GM19468 (cell line): Measurements from ENCODE around the gene FAM3B.
"Not testable (repeated sequence)": the region's sequence is repeated elsewhere in the genome, so short reads cannot be mapped to it uniquely, and the experiment has no call there.

ENCODE experiments used
- ATAC-seq: cut with Tn5 transposase; IDR thresholded peaks from one replicate; pipeline ENCODE4 v1.9.1; 2021; ENCODE audit warnings: mild to moderate bottlenecking, moderate library complexity, moderate number of reproducible peaks; ENCODE audit not compliant: unreplicated experiment; ENCODE audit errors: extremely low read depth

FAM3B gene

DNA sequence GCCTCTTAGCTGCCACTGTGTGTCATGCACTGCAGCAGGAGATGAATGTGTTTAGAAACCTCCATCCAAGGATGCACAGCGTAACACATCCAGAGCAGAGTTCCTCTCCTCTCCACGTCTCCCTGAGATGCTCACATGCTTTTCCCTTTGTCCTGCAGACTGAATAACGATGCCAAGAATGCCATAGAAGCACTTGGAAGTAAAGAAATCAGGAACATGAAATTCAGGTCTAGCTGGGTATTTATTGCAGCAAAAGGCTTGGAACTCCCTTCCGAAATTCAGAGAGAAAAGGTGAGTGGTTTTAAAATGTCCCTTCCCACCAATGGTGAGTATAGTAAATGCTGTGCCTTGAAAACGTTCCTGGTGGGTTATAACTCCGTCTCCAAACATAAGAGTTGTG, 31.8 kb downstream of the FAM3B start:
- no peak for ATAC-seq

DNA sequence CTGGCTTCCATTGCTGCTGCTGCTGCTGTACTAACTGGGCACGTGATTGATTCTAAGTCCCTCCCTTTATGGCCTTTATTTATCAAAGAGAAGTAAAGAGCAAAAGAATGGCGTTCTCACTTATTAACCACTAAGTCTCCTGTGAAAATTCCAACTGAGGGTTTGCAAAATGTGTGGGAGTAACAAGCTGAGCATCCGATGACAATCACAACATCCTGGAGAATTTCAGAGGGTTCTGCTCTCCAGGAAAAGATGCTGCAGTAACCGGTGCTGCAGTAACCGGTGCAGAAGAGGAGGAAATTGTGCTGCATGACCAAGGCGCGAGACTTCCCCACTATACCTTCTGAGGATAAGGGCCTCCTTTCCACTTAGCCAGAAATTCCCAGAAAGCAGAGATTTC, 32.5 kb downstream of the FAM3B start:
- no peak for ATAC-seq

- no peak for ATAC-seq
Measured at GRCh38 chr21:41349619-41350390, 33.2 kb downstream of the FAM3B start.

DNA sequence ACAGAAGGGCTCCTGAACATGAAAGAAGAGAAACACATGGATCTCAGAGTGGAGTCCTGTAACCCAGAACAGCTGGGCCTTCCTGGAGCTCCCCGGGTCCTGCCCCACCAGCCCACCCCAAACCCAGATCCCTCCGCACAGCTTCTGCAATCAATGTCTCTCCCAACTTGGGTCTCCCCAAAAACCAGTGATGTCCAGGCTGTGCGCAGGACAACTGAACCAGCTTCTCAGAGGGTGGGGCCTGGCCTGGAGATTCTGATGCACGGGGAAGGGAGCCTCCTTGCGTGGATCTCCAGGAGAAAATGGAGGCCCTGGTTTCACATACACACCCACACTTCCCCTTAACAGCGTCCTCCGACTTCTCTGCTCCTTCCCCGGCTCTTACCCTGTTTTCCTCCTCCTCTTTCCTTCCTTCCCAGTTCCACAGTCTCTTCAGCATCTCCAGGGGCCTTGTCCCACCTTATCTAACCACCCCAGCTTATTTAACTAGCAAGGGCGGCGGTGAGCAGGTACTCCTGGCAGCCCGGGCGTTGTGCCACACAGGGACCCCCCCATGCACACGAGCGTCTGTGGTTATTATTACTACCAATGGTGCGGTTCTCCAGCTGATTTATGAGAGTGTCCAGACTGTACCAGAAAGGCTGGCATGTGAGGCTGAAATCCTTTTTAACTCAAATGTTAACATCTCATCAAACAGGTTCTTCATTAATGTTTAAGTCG, 34.0 kb downstream of the FAM3B start:
- no peak for ATAC-seq

- ATAC-seq = no peak
Measured at GRCh38 chr21:41357546-41357945, 40.9 kb downstream of the FAM3B start.

GRCh38 chr21:41358193-41359166, 41.9 kb downstream of the FAM3B start:
- no peak for ATAC-seq

GRCh38 chr21:41359286-41359685, 42.7 kb downstream of the FAM3B start:
- no peak for ATAC-seq

GRCh38 chr21:41359754-41360071, 43.1 kb downstream of the FAM3B start:
- not testable (repeated sequence) for ATAC-seq

DNA sequence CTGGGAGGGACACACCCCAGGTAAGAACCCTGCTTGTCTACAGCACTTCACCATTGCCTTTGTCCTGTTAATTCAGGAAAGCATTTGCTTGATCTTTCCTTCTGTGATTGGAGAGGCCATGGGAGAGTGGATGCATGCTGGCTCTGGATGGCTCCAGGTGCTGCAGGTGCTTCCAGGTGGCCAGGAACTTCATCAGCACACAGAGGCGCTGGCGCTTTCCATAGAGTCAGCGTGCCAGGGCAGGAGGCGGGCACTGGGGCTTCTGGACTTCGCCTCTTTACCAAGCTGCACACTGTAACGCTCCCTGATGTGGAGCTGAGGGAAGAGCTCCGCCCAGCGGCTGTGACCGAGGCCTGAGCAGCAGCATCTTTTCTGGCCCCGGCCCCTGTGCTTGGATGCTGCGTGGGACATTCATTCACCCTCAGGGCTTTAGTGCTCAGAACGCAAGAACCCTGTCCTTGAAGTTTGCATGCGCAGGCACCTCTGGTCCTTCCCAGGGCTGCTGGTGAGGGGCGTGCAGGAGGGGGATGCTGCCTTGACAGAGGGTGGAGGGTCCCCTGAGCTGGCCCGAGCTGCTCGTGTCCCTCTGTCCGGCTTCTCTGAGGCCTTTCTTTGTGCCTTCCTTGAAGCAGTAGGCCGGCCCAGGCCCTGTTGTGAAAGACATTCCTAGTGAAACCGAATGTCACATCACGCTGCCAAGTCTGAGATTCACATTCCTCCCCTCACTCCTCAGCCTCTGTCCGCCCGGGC, 43.6 kb downstream of the FAM3B start:
- ATAC-seq = no peak

DNA sequence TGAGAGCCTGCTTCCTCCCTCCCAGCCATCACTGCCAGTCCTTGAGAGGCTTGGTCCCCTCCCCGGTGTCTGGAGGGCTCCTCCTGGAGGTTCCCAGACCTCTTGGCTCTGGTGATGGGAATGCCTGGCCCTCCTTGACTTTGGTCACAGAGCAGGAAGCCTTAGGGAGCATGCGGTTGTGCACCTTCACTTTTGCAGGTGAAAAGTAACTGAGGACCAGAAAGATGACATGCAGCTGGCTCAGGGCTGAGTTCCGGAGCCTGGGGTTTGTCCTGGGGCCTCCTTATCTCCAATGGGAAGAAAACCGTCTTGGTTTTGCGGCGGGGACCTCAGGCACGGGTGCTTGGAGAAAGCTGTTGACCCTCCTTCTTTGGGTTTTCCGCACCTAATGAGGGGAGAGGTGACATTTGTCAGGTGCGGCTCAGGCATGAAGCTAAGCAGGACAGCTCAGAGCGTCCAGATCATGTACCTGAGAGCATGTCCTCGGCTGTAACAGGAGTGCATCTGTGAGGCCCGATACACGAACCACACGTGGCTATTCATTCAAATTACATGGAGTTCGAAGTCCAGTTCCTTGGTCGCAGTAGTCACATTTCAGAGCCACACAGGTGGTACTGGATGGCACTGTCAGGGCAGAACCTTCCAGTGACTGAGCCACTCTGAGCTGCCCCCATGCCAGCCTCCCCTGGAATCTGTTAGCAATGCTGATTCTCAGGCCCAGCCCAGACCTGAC, 44.6 kb downstream of the FAM3B start:
- ATAC-seq = no peak

DNA sequence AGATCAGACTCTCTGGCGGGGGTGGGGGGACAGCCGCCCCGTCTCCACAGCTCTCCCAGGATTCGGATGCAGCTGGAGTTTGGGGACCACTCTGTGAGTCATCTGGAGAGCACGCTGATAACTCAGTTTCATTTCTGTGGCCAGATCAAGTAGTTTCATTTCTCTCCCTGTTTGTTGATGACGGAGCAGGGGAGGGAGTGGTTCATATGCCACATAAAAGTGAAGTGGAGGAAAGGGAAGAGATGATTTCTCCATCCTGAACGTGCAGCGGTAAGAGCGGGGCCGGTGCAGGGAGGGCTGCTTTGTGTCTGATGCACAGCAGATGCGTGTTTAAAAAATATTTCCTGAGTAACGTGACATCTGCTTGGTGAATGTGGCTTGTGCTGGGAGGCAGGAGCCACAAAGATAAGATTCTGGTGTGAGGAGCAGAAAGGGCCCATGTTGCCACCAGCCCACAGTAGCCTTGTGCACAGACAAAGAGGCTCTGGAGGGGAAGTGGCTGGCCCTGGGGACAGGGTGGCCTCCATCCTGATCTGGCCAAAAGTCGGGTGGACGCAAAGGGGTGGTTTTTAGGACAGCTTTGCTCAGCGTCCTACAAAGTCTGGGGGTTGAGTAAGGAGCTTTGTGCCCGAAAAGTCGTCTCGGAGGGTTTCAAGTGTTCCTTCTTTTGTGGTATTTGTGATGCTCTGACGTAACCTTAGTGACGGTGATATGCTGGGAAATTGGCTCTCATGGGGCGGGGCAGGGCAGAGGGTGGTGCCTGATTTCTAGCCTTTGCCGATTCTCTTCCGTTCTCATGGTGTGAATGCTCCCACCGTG, 45.4 kb downstream of the FAM3B start, which contains the start of gene MX2:
TSS of gene MX2 (plus strand) at position 242 of the 819 bp plus-strand sequence. CDS start 14,880 bp downstream, outside the sequence.
- no peak for ATAC-seq

- ATAC-seq = no peak
Measured at GRCh38 chr21:41362605-41363369, 46.2 kb downstream of the FAM3B start.

GRCh38 chr21:41363370-41364270, 47.0 kb downstream of the FAM3B start:
- ATAC-seq = no peak

GRCh38 chr21:41364308-41364707, 47.7 kb downstream of the FAM3B start:
- no peak for ATAC-seq

DNA sequence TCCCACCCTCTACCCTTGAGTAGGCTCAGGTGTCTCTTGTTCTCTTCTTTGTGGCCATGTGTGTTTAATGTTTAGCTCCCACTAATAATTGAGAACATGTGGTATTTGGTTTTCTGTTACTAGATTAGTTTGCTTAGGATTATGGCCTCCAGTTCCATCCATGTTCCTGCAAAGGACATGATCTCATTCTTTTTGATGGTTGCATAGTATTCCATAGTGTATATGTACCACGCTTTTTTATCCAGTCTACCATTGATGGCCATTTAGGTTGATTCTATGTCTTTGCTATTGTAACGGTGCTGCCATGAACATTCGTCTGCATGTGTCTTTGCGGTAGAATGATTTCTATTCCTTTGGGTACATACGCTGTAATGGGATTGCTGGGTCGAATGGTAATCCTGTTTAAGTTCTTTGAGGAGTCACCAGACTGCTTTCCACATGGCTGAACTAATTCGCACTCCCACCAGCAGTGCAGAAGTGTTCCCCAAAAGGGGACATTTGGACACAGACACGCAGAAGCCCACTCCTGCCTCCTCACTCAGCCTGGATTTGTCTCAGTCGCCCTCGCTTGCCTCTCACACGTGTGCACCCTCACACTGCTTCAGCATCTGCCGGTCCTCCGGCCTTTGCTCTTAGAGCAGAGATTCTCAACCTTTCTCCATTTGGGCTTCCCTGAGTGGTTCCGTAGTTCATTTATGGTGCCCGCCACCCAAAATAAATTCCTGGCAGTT, 48.9 kb downstream of the FAM3B start:
- ATAC-seq = no peak

GRCh38 chr21:41366522-41367151, 50.0 kb downstream of the FAM3B start:
- no peak for ATAC-seq
